GM19372 (cell line): ENCODE measurements around the gene GPC6.

Experiments
- ATAC-seq: cut with Tn5 transposase; IDR thresholded peaks from one replicate; pipeline ENCODE4 v1.9.1; 2021; ENCODE audit warnings: mild to moderate bottlenecking, low read depth, moderate library complexity; ENCODE audit not compliant: unreplicated experiment

Gene GPC6

DNA sequence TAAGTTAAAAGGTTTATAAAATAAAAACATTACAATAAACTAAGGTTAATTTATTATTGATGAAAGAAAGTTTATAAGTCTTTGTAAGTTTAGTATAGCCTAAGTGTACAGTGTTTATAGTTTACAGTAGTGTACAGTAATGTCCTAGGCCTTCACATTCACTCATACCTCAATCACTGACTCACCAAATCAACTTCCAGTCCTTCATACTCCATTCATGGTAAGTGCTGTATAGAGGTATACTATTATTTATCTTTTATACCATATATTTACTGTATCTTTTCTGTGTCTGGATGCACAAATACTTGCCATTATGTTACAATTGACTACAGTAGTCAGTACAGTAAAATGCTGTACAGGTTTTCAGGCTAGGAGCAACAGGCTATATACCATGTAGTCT, 490.0 kb downstream of the GPC6 start:
- no peak for ATAC-seq

DNA sequence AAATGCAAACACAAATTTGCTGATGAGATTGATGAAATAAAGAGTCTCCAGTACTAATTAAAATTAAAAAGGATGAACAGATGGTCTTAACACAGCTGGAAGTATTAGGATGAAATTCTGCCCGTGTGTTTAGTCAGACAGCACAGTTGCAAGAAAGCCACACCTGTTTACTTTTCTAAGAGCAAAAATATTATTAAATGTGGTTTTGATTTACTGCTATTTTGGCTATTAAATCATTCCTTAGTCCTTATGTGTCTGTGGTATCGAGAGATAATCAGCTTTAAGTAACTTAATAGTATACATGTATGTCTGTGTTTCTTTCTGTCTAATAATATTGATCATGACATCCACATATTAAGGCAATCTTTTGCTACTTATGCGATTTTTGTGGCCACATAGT, 494.9 kb downstream of the GPC6 start:
- no peak for ATAC-seq

DNA sequence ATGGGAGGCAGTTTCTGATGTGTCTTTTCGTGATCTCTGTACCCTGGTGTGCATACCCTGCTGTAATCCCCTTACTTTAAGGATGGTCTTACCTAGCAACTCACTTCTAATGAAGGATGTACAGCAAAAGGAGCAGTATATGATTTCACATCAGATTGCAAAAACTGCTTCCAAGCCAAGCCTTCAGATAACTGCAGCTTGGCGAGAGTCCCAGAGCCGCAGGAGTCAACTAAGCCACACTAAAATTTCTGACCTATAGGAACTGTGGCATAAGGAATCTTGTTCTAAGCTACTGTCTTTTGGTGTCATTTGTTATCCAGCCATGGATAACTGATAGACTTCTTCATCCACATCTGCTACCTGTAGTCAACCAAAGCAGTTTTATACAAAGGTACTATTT, 496.7 kb downstream of the GPC6 start:
- ATAC-seq, result no peak

DNA sequence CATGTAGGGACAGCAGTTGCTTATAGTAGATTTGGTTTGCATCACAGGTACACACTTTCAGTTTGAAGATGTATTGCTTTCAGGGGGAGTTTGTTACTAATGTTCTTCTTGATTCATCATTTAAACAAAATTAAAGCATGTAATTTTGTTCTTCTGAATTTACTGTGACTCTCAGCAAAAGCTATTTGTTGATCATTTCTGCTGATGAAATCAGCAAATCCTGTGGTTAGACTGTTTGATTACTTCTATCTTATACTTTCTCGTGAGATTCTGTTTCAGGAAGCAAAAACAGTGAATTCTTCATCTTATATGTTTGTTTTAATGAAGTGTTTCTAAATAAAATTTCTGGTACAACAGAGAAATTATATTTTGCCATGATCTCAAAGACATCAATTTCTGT, 497.6 kb downstream of the GPC6 start:
- no peak for ATAC-seq

DNA sequence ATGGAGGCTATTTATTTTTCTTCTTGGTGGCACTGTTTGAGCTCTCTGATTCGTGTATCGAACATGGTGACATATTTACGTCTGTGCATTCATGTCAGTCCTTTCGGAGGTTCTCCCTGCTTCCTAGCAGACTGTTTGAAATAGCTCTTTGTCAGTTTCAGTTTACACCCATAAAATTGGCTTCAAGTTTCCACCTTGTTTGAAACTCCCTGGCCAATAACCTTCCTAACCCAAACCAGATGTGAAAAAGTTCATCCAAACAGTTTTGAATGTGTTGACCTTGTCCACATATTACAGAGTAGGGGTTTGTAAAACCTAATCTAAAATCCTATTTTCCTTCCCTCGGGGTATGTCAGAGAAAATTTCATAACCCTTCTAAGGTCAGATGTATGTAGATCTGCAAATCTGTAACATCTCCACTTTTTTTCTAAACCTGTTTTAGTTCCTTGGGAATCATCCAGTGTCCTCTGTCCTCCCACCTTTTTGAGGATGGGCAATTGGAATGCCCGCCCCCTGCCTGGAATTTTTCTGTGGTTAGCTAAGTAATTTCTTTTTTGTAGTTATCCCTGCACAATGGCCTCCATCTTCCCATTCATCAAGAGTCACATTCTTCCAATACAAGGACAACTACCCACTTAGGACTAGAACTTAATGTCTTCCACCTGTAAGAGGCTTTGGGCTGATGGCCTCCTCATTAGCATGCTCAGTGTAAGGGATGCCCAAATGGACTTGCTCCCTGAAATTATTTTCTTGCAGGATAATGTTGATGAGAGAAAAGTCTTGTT, 499.8 kb downstream of the GPC6 start:
- ATAC-seq, result no peak

DNA sequence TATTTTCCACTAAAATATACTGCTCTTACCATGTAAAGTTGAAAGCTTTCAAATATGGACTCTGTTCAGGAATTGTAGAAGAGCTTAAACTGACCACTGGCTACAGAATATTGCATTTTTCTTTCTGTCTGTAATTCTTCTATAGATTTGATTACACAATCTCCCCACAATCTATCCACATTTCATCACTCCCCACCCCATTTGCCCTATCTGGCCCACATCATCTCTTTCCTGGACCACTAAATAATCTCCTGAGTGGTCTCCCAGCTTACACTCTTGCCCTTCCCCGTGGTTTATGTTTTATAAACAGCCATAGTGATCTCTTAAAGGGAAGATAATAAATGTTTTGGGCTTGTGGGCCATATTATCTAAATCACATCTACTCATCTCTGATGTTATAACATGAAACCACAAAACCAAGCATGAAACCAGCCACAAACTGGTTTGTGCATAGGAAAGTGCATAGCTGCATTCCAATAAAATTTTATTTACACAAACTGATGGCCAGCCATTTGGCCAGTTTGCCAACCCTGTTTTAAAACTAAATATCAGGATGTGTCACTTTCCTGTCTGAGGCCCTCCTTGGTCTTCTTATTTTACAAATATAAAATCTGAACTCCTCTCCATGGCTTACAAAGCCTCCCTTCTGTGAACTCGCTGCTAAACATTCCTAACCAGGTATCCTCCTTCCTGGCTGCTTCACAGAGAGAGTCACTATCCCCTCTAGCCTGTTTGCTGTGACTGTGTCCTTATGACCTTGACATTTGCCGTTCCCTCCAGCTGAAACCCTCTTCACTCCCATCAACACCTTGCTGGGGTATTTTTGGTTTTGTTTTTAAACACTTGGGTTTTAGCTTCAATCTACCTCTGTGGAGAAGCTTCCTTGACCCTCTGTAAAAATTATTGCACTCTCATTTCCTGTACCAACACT, 500.9 kb downstream of the GPC6 start:
- ATAC-seq, result no peak

DNA sequence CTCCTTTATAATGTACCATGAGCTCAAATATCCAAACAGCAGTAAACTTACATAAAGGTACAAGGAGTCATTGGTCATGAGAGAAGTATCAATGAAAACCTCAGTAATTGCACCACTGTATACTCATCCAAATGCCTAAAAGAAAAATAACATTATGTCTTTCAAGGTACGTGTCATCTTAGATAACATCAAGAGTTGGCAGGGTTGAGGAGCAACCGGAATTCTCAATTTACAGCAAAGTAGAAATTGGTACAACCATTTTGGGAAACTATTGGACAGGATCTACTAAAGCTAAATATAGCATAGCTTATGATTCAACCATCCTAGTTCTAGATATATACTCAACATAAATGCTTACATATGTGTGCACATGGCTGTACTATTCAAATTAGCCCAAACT, 502.8 kb downstream of the GPC6 start:
- ATAC-seq, result no peak

DNA sequence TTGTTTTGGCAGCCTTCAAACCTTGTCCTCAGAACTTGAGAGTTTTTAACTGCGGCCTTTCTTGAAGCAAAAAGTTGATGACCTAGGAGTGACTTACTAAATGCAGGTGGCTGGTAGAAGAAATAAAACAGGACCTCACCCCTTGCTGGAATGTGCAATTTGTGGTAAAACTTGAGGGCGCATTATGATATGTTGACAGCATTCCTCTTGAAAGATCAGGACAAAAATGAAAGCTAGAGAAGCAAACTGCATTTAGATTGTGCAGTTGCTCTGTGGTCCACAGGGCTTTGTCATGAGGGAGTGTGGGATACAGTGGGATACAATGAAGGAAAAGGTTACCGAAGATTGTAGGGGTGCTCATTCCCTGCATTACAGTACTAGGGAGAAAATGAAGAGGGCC, 504.2 kb downstream of the GPC6 start:
- ATAC-seq, result no peak

DNA sequence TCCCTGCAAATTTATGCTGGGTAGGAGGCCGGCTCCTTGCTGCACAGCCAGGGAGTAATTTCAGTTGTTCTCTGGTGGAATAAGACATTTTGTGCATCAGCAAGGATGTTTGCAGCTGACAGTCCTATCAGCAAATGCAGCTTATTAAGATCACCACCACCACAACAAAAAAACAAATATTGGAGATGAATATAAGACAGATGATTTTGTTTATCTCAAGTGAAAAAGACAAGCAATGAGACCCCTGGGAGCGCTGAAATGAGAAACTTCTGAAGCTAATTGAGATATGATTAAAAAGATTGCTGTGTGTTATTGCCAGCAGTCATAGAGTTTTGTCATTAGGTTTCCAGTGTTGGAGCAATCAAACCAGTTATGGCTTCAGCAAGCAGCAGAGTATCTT, 505.6 kb downstream of the GPC6 start:
- no peak for ATAC-seq

DNA sequence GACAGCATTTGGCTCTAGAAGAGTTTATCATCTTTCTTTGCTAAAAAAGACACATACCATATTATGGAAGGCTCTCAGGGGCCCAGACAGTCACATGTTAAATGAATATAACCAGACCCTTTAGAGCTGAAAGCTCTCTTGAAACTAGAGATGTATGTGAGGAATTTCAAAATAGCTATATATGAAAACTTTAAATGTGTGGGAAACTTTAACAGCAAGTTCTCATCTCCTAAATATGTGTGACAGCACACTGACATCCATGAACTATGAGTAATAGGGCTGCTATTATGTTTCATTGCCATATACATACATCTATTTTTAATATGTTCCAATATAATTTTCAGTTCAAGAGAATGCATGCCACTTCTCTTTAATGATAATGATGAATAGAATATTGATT, 509.5 kb downstream of the GPC6 start:
- ATAC-seq, result no peak

DNA sequence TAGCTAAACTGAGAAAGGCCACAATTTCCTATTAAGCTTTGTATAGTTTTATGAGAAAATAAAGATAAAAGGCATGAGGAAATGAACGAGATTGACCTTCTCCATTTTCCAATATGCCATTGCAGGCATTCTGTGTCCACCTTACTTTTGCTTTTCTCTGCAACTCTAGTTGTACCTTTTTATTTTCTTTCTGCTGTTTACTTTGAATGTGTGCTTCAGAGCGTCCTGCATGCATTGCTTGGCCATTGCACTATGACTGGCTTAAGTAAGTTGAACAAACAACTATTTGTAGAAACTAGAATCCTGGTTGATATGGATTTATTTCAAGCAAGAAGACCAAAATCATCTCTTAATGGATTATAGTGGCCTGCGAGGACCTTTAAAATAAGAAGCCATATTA, 510.3 kb downstream of the GPC6 start:
- ATAC-seq, result no peak

DNA sequence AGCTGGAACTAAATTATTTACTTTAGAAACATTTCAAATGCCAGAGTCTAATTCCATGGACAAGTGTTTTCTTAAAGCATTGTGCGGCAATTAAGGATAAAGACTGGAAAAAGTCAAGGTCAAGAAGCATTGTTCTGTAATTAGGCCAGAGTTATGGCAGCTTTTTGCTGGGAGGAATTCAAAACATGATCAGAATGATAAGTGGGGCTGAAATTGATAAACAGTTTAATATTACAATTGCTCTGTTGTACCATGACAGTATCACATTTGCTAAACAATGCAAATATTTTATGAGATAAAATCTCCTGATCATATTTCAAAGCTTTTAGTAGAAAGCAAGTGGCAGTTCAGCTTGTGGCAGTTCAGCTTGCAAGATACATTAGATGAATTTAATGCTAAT, 513.7 kb downstream of the GPC6 start:
- ATAC-seq, result no peak

DNA sequence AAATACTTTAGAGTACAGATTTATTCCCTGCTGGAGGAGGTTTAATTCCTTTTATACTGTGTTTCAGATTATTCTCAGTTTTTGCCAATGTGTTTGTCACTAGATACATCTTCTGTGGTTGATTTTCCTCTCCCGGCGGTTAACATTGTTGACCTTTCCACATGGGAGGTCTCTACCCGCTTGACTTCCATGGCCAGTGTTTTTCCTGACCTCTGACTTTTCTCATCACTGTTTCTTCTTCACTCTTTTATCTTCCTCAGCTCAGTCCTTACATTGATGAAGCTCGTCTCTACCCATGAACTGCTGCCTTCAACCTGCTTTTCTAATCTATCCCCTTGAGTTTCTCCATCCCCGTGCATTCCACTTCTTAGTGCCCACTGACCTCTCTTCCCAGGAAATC, 517.4 kb downstream of the GPC6 start:
- no peak for ATAC-seq

DNA sequence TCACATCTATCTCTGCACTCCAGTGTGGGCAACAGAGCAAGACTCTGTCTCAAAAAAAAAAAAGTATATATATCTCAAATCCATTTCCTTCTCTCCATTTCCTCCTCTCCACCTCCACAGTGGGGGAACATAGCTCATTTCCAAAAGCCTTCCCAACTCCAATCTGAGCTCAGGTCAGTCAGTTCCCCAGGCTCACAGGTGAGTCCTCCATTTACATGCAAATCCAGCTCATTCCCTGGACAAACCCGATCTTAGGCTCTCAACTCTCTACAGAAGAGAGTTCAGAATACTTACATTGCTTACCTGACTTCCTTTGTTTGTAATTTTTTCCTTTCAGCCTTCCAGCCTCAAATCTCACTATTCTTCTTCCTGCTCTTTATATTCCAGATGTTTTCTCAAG, 518.3 kb downstream of the GPC6 start:
- ATAC-seq, result no peak

DNA sequence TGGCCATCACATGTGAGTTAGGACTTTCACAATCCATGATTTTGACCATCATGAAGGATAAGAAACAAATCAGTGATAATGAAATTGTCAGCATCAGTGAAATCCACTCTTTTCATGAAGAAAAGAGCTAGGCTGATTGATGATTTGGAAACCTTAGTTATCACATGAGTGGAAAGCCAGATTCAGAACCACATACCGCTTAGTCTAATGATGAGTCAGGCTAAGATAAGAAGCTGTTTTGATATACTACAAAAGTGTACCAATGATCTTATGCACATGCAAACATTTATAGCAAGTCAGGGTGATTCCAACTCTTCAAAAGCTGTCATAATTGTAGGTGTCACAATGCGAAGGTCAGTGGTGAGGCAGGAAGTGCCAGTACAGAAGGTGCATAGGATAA, 519.3 kb downstream of the GPC6 start:
- ATAC-seq, result no peak

DNA sequence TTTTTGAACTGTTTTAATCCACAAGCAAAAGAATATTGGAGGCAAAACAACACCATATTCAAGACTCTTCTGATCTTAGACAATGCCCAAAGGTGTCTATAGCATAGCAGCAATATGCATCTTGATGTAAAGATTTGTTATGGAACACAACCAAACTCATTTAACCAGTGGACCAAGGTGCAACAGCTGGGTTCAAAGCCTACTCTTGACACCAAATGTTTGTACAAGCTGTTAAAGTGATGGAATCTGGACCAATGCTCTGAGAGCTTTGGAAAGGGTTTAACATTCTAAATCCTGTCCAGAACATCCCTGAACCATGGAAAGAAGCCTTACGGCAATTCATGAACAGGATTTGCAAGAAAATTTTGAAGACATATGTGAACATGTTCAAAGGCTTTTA, 520.0 kb downstream of the GPC6 start:
- ATAC-seq, result no peak

DNA sequence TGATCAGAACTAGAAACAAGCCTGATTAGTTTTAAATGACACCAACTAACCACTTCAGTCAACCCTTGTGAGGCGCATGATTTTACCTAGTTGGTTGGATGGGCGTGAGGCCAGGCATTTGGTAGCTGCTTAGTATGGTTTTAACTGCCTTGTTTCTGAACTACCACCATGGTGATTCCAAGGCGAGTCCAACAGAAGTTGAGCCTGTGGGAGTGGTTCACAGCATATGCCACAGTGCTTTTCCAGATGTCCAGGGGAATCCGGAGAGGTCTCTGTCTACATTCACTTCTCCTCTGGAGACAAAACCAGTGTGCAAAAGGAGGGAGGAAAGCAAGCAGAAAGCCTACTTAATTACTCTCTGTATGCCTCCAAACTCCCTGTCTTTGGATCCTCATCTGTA, 524.1 kb downstream of the GPC6 start:
- no peak for ATAC-seq

DNA sequence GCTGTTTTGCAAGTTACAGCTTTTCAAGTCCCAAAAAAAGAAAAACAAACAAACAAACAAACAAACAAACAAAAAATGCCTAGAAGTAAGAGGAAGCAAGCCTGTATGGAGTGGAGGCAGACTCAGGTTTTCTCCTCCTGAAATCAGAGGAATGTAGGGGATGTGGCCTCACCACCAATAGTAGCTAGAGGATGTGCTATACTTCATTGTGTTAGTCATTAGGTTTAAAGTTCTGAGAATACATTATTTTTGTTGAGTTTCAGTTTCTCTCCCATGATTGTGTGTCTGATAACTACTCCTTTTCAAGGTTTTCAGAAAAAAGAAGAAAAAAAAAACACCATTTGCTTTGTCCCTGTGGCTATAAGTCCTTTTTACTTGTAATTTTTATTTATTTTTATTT, 524.5 kb downstream of the GPC6 start:
- ATAC-seq, result no peak

DNA sequence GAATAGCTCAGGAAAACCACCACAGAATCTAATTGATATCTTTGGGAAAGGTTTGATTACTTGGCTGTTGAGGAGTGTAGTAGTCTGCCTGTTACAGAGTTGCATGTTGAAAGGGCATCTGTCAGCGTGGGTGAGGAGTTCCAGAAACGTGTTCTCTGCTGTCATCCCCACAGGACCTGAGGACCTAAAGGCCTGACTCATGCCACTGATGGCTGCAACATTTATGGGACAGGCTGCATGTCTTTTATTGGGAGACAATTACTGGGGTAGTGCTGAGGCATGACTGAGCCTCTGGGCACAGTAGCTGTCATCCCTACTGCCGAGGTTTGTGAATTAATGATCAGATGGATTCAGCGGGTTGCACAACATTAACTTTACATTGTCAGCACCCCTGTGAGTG, 525.9 kb downstream of the GPC6 start:
- no peak for ATAC-seq

DNA sequence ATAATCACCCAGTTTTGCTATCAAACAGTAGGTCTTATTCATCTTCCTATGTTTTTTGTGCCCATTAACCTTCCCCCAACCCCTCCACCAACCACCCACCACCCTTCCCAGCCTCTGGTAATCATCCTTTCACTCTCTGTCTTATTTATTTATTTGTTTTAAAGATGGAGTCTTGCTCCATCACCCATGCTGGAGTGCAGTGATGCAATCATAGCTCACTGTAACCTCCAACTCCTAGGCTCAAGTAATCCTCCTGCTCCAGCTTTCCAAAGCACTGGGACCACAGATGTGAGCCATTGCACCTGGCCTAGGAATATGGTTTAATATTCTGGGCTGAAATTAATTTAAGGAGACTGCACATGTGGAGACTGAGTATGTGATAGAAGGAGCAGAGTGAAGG, 527.0 kb downstream of the GPC6 start:
- ATAC-seq, result no peak

DNA sequence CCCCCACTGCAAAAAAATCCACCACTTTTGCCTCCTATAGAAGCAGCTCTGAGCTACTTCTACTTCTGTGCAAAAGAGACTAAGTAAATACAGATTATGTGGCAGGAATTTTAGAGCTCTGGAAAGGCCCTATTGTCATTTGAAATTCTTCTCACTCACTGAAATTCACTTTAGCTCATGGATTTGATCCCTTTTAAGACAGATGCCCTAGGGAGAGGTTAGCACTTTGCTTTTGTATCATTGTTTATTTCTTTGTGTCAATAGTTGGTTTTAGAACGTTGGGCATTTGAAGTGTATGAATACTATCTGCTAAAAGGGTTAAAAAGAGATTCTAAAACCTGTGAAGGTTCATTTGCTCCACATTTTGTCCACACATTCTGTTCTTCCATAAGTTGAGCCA, 528.7 kb downstream of the GPC6 start:
- ATAC-seq, result no peak

DNA sequence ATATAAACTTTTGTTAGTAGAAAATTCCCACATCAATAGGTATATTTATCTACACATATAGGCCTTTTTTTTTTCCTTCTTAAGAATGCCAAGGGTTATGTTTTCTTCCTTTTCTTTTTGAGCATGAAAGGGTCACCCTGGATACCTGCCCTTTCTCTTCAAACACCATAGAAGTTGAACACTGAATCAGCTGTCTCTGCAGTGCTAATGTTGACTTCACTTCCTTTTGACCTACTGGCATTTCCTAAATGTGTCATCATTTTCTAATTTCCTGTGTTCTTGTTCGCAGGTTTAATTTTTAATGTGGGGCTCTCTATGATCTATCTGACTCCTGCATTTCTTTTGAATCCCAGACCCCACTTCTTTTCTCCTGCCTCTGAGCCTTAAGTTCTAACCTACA, 532.0 kb downstream of the GPC6 start:
- no peak for ATAC-seq
